ENCODE results near the gene FBXO41.

DNA sequence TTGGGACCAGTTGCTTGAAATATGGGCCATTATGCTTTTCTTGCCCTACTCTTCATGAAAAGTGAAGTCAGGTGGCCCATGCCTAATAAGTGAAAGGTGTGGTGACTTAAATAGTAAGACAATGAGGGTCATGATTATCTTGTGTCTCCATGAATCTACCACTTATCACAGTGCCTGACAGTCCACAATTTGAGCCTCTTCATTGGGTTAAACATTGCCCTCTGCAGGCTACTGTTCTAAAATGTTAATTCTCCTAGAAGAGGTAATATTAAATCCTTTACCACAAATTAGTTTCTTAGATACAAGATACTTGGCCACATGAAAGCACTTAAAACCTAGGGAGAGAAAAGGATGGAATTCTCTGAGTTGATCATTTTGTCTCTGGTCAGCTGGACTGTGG is 5.0 kb upstream of the FBXO41 start:
- TF ChIP-seq YY1 (IDR thresholded peaks at IDR 0.05; ENCODE audit: insufficient read depth, insufficient read length) (no peak), ZNF274 (IDR thresholded peaks at IDR 0.05; ENCODE audit: low read depth, low read length) (no peak)

Measured in NT2/D1 (cell line).